CD1c-positive myeloid dendritic cell (primary cell): ENCODE results near the gene C1QTNF3.

Experiments used
- DNase-seq: peaks from one replicate; pipeline ENCODE4 v3.0.0-alpha.2; 2016; ENCODE audit errors: extremely low spot score

The C1QTNF3 gene

GRCh38 chr5:33999978-34000377 is 43.0 kb downstream of the C1QTNF3 start:
- DNase-seq = no peak

- peak; percentile 51 for DNase-seq
Observed at GRCh38 chr5:33997331-33997983, 45.6 kb downstream of the C1QTNF3 start.

- no peak for DNase-seq
Observed at GRCh38 chr5:33995865-33996264, 47.1 kb downstream of the C1QTNF3 start.

GRCh38 chr5:33994845-33995244 is 48.2 kb downstream of the C1QTNF3 start:
- DNase-seq = no peak

GRCh38 chr5:33992864-33993263 is 50.1 kb downstream of the C1QTNF3 start:
- no peak for DNase-seq

DNA sequence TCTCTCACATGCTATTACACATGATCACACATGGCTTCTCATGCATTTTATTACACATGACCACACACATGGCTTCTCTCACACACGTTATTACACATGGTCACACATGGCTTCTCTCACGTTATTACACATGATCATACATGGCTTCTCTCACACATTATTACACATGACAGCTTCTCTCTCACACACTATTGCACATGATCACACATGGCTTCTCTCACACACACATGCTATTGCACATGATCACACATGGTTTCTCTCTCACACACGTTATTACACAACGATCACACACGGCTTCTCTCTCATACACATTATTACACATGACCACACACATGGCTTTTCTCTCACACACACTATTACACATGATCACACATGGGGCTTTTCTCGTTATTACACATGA is 57.6 kb downstream of the C1QTNF3 start:
- DNase-seq = no peak

DNA sequence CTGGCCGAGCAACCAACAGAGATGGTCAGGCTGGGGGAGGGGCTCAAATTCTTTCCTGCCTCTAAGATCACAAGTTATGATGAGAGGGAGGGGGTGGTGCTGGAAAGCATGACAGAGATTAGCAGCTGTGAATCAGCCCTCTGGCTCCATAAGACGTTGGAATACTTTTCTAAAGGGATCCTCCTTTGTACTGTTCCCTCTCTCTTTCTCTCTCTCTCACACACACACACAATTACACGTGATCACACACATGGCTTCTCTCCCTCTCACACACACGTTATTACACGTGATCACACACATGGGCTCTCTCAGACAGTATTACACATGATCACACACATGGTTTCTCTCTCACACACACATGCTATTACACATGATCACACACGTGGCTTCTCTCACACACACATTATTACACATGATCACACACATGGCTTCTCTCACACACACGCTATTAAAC is 58.3 kb downstream of the C1QTNF3 start, which contains the start of gene SLC45A2:
TSS of gene SLC45A2 (minus strand) at position 23 of the 454 bp plus-strand sequence. CDS start 110 bp downstream, outside the sequence.
- no peak for DNase-seq

DNA sequence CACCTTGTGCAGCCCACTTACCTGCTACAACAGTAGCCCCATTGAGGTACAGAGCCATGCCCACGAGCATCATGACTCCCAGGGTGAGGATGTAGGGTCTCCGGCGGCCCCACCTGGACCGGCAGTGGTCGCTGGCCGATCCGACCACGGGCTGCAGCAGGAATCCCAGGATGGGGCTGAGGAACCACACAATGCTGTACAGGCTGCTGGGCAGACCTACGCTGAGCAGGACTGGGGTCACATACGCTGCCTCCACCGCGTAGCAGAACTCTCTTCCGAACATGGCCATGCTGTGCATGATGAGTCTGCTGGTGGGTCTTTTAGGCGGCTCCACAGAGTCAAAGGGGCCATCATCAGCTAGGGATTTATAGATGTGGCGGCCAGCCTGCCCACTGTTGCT is 58.8 kb downstream of the C1QTNF3 start:
- no peak for DNase-seq

DNA sequence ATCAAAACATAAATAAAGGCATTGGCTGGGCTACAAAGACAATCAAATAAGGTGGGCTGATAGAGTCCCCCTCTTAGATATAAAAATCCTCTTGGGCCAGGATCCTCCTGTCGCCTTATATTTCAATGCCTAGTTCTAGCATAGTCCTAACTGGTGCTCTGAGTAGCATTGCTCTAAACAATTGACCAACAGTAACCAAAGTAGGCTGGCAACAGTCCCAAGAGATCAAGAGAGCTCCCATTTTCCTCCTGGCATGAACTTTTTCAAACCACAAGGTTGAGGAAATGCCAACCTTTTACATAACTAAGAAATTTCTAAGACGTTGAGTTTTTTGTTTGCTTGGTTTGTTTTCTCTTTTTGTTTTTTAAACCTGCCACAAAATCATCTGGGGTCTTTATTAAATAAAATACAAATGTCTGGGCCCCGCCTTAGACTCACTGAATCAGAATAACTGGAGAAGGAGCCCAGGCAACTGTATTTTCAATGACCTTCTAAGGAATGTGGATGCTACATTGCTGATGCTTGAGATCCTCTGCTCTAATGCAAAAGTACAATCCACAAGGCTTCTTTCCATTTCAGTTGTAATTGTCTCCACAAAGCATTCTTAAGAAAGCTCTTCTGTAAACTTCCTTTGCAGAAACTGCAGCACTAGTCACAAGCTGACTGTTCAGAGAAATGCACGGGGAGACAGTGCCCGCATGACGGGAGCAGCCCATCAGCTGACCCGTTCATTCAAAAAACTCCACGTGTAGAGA is 61.4 kb downstream of the C1QTNF3 start:
- no peak for DNase-seq

GRCh38 chr5:33980030-33980429 is 63.0 kb downstream of the C1QTNF3 start:
- no peak for DNase-seq

- DNase-seq = no peak
Observed at GRCh38 chr5:33978306-33978705, 64.7 kb downstream of the C1QTNF3 start.

GRCh38 chr5:33976307-33976706 is 66.7 kb downstream of the C1QTNF3 start:
- DNase-seq = no peak

DNA sequence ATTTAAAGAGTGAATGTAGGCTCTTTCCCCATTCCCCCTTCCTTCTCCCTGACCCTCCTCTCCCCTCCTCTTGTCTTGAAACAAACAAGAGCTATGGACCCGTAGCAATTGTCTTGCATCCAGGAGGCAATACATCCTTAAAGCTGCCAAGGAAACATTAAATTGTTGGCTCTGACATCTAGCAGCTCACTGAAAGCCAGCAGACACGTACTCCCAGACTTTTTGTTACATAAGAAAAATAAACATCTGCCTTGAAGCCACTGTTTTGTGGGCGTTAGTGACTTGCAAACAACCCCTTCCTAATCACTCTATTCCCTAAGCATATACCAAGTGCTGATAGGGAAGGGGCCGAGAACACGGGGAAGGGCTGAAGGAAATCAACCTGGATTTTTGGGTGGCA is 67.2 kb downstream of the C1QTNF3 start:
- DNase-seq = no peak

DNA sequence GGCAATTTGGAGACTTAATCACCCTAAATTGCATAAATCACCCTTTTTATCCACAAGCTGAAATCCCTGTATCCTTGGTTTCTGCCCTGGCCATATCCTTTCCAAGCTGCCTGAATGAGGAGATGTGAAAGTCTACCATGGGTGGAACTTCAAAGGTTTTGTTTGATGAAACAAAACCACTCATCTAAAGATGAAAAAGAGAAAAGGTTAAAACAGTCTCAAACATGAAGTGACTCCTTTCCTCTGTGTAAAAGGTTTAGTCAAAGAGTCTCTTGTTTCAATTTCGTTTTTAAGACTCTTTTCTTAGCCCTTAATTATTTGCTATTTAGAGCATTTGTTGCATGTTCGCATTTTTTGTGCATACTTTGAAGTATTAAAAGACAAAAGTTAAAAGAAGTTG is 69.7 kb downstream of the C1QTNF3 start:
- DNase-seq = no peak

DNA sequence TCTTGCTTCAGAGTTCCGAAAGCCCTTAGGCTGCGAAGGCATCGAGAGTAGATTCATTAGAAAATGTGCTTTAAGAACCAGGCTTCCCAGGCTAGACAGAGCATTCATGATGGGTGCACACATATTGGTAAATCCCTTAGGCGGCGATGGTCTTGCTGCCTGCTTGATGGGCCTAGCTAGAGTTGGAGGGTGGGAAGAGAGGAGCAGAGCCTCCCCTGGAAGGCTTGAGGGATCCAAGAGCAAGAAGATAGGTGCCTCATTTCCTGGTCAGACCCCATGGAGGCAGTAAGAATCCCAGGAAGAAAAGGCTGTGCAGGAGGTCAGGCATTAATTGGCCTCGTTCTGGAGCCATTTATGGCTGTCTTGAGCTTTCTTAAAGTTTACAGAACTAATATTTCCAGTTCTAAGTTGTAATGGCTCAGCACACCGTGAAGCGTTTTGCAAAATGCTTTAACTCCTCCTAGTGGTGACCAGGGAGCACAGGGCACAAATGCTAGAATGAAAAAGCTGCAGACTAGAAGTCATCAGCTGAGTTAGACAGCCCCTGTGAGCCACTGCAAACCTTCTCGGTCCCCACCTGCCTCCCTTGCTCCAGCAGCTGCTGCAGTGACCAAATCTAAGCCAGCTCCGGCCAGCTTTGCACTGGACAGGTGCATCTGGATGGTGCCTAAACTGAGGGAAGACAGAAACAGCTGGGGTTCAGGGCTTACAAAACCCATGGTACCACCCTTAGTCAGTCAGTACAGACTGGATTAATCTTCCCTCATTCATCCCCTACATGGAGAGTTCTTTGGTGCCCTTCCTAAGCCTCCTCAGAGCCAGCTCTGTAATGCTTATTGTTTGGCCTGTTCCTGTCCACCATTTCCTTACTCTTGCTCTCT is 73.2 kb downstream of the C1QTNF3 start:
- no peak for DNase-seq

GRCh38 chr5:33968211-33969005 is 74.6 kb downstream of the C1QTNF3 start:
- DNase-seq = no peak
